ENCODE results near the gene YWHAB.

Gene YWHAB

GRCh38 chr20:44914924-44915323 lies 29.4 kb downstream of the YWHAB start:
- no peak for DNase-seq (ENCODE audit: low spot score)

- DNase-seq (ENCODE audit: low spot score), result no peak
These were observed 31.1 kb downstream of the YWHAB start for GRCh38 chr20:44916586-44916985.

- DNase-seq (ENCODE audit: low spot score), result no peak
These were observed 31.9 kb downstream of the YWHAB start for GRCh38 chr20:44917399-44917798.

- no peak for DNase-seq (ENCODE audit: low spot score)
These were observed 32.8 kb downstream of the YWHAB start for GRCh38 chr20:44918342-44918741.

GRCh38 chr20:44918761-44919160 lies 33.3 kb downstream of the YWHAB start:
- DNase-seq (ENCODE audit: low spot score), result no peak

- no peak for DNase-seq (ENCODE audit: low spot score)
These were observed 35.9 kb downstream of the YWHAB start for GRCh38 chr20:44921447-44921846.

GRCh38 chr20:44924541-44924940 lies 39.0 kb downstream of the YWHAB start:
- DNase-seq (ENCODE audit: low spot score), result no peak

- DNase-seq (ENCODE audit: low spot score), result no peak
These were observed 43.1 kb downstream of the YWHAB start for GRCh38 chr20:44928595-44928994.

GRCh38 chr20:44930517-44931168 lies 45.1 kb downstream of the YWHAB start:
- DNase-seq (ENCODE audit: low spot score), result no peak

- no peak for DNase-seq (ENCODE audit: low spot score)
These were observed 46.4 kb downstream of the YWHAB start for GRCh38 chr20:44931911-44932310.

- DNase-seq (ENCODE audit: low spot score), result no peak
These were observed 47.4 kb downstream of the YWHAB start for GRCh38 chr20:44932916-44933315.

GRCh38 chr20:44936510-44936909 lies 51.0 kb downstream of the YWHAB start:
- no peak for DNase-seq (ENCODE audit: low spot score)

- no peak for DNase-seq (ENCODE audit: low spot score)
These were observed 53.1 kb downstream of the YWHAB start for GRCh38 chr20:44938637-44939036.

- DNase-seq (ENCODE audit: low spot score), result no peak
These were observed 55.7 kb downstream of the YWHAB start for GRCh38 chr20:44941120-44941691.

- no peak for DNase-seq (ENCODE audit: low spot score)
These were observed 56.9 kb downstream of the YWHAB start for GRCh38 chr20:44942264-44942973.

GRCh38 chr20:44943828-44944227 lies 58.3 kb downstream of the YWHAB start:
- no peak for DNase-seq (ENCODE audit: low spot score)

- no peak for DNase-seq (ENCODE audit: low spot score)
These were observed 59.8 kb downstream of the YWHAB start for GRCh38 chr20:44945261-44945660.

- no peak for DNase-seq (ENCODE audit: low spot score)
These were observed 60.9 kb downstream of the YWHAB start for GRCh38 chr20:44946271-44946852.

GRCh38 chr20:44948107-44948506 lies 62.6 kb downstream of the YWHAB start:
- DNase-seq (ENCODE audit: low spot score), result no peak

GRCh38 chr20:44948513-44948912 lies 63.0 kb downstream of the YWHAB start:
- DNase-seq (ENCODE audit: low spot score), result no peak

- DNase-seq (ENCODE audit: low spot score), result no peak
These were observed 64.9 kb downstream of the YWHAB start for GRCh38 chr20:44950368-44950767.

- DNase-seq (ENCODE audit: low spot score), result no peak
These were observed 67.2 kb downstream of the YWHAB start for GRCh38 chr20:44952731-44953130.

- DNase-seq (ENCODE audit: low spot score), result no peak
These were observed 68.7 kb downstream of the YWHAB start for GRCh38 chr20:44954211-44954610.
